Measurements from ENCODE around the gene MAPK8IP3. TPM values are rescaled to one million over a fixed set of nuclear protein-coding genes. Genes with fewer than 3 reads are reported as not detected.

Gene MAPK8IP3
- polyA plus RNA-seq, 1 donor (not counting 4 experiments of a cell fraction or from before 2014, with no cell fraction given) = 11.7 TPM

GRCh38 chr16:1791943-1792812 is 86.2 kb downstream of the MAPK8IP3 start:
- no peak overlapping the region for H3K9ac ChIP-seq (ENCODE audit: control insufficient read depth, extremely low read depth, insufficient read depth, low read length)
- no peak overlapping the region for H3K27ac ChIP-seq (ENCODE audit: control insufficient read depth, insufficient read depth, low read length)
- H3K79me2 ChIP-seq (ENCODE audit: control insufficient read depth, insufficient read depth, low read length) = peaks cover 7% of the 10 kb centered on the region
- TF ChIP-seq CTCF (optimal IDR thresholded peaks at IDR 0.05 in 1 of 3, IDR thresholded peaks at IDR 0.05 in 1 of 3, conservative IDR thresholded peaks at IDR 0.05 in 1 of 3; ENCODE audit: extremely low read depth in 1 of 3, insufficient read depth in 2 of 3, low read length in 3 of 3) = no peak
- no peak for TF ChIP-seq EZH2 (IDR thresholded peaks at IDR 0.05; ENCODE audit: low read length)
- no peaks in the 10 kb centered on the region for H3K9me1 ChIP-seq (ENCODE audit: control insufficient read depth, extremely low read depth, insufficient read depth, low read length)
- dilution Hi-C loops (cut with MboI; ENCODE audit: extremely low pct_ligation_motif_present, low sequenced_read_pairs) = no loop called here
- H3K36me3 ChIP-seq (ENCODE audit: control insufficient read depth in 2 of 2, extremely low read depth in 1 of 2, insufficient read depth in 2 of 2, low read length in 2 of 2) = peaks cover 0 to 8% of the 10 kb centered on the region in 2 experiments
- no peak overlapping the region for H3K4me3 ChIP-seq (ENCODE audit: control insufficient read depth in 2 of 3, extremely low read depth in 1 of 3, insufficient read depth in 2 of 3, low read depth in 1 of 3, low read length in 3 of 3)
- H4K20me1 ChIP-seq (ENCODE audit: control insufficient read depth, extremely low read depth, insufficient read depth, low read length) = peaks cover 3% of the 10 kb centered on the region
- H3K27me3 ChIP-seq (ENCODE audit: control insufficient read depth, extremely low read depth, insufficient read depth, low read length) = no peaks in the 10 kb centered on the region
- no peak overlapping the region for H2AFZ ChIP-seq (ENCODE audit: control insufficient read depth, low read length)
- H3K9me3 ChIP-seq (ENCODE audit: control insufficient read depth, low read depth, low read length) = no peaks in the 10 kb centered on the region
- no peak overlapping the region for H3K4me2 ChIP-seq (ENCODE audit: control insufficient read depth, extremely low read depth, insufficient read depth, low read depth, low read length)
- no peak for DNase-seq (ENCODE audit: low read depth, low spot score)
- peaks cover 15% of the 10 kb centered on the region for H3K4me1 ChIP-seq (ENCODE audit: control insufficient read depth, extremely low read depth, insufficient read depth, low read length)
- no peak for FAIRE-seq

- Histone ChIP-seq H3K27me3 (ENCODE audit: control insufficient read depth, extremely low read depth, insufficient read depth, low read length) (no peaks in the 10 kb centered on the region), H4K20me1 (ENCODE audit: control insufficient read depth, extremely low read depth, insufficient read depth, low read length) (peaks cover 3% of the 10 kb centered on the region), H3K36me3 (ENCODE audit: control insufficient read depth in 2 of 2, extremely low read depth in 1 of 2, insufficient read depth in 2 of 2, low read length in 2 of 2) (peaks cover 0 to 4% of the 10 kb centered on the region in 2 experiments), H3K9me1 (ENCODE audit: control insufficient read depth, extremely low read depth, insufficient read depth, low read length) (no peaks in the 10 kb centered on the region), H3K9ac (ENCODE audit: control insufficient read depth, extremely low read depth, insufficient read depth, low read length) (no peak overlapping the region), H3K9me3 (ENCODE audit: control insufficient read depth, low read depth, low read length) (peaks cover under 1% of the 10 kb centered on the region), H3K4me1 (ENCODE audit: control insufficient read depth, extremely low read depth, insufficient read depth, low read length) (peaks cover 13% of the 10 kb centered on the region), H3K4me2 (ENCODE audit: control insufficient read depth, extremely low read depth, insufficient read depth, low read depth, low read length) (no peak overlapping the region), H3K79me2 (ENCODE audit: control insufficient read depth, insufficient read depth, low read length) (no peaks in the 10 kb centered on the region), H3K27ac (ENCODE audit: control insufficient read depth, insufficient read depth, low read length) (no peak overlapping the region), H2AFZ (ENCODE audit: control insufficient read depth, low read length) (no peak overlapping the region), H3K4me3 (ENCODE audit: control insufficient read depth in 2 of 3, extremely low read depth in 1 of 3, insufficient read depth in 2 of 3, low read depth in 1 of 3, low read length in 3 of 3) (no peak overlapping the region)
- no peak for DNase-seq (ENCODE audit: low read depth, low spot score)
- dilution Hi-C loops (cut with MboI; ENCODE audit: extremely low pct_ligation_motif_present, low sequenced_read_pairs) = no loop called here
- no peak for TF ChIP-seq CTCF (optimal IDR thresholded peaks at IDR 0.05 in 1 of 3, IDR thresholded peaks at IDR 0.05 in 1 of 3, conservative IDR thresholded peaks at IDR 0.05 in 1 of 3; ENCODE audit: extremely low read depth in 1 of 3, insufficient read depth in 2 of 3, low read length in 3 of 3)
- TF ChIP-seq EZH2 (IDR thresholded peaks at IDR 0.05; ENCODE audit: low read length) = no peak
- FAIRE-seq = no peak
Measured at GRCh38 chr16:1792836-1793577, 87.0 kb downstream of the MAPK8IP3 start.

Data from keratinocyte (primary cell).